Breast epithelium (tissue), 4 donors: ENCODE measurements around the gene KRT86. TPM values are rescaled to one million over a fixed set of nuclear protein-coding genes. Genes with fewer than 3 reads are reported as not detected.

Source experiments
- DNase-seq, 2 donors: peaks; one replicate each; pipeline ENCODE4 v3.0.0-alpha.2; 2019; ENCODE audit warnings: low spot score in 2 of 2
- H3K27ac ChIP-seq, 2 donors: fragments of 200-600 bp; sonication (generic) in 1 of 2; one replicate each; pipeline ENCODE4 v1.5.1; 2016 to 2019; ENCODE audit warnings: mild to moderate bottlenecking in 1 of 2
- H3K27me3 ChIP-seq, 2 donors: fragments of 200-600 bp; sonication (generic) in 1 of 2; one replicate each; pipeline versions ENCODE4 v1.5.1 to v1.6.0; 2017 to 2019; ENCODE audit warnings: control low read depth in 1 of 2, mild to moderate bottlenecking in 1 of 2
- H3K36me3 ChIP-seq: fragments of 200-600 bp; one replicate; pipeline ENCODE4 v1.5.1; 2019
- H3K4me1 ChIP-seq, 2 donors: fragments of 200-600 bp; sonication (generic); one replicate each; pipeline ENCODE4 v1.5.1; 2016 to 2019; ENCODE audit warnings: control low read depth in 1 of 2
- H3K4me3 ChIP-seq, 3 donors: fragments of 200-600 bp; sonication (generic); 1 replicate in 2 of 3; 2 replicates in 1 of 3; pipeline ENCODE4 v1.5.1; 2016 to 2019; ENCODE audit warnings: mild to moderate bottlenecking in 3 of 3, moderate library complexity in 2 of 3
- H3K9me3 ChIP-seq, 2 donors: fragments of 200-600 bp; sonication (generic) in 1 of 2; one replicate each; pipeline ENCODE4 v1.5.1; 2016 to 2019; ENCODE audit warnings: control low read depth in 1 of 2
- POLR2A ChIP-seq: fragments of 450-650 bp; IDR thresholded peaks from one replicate; pipeline ENCODE4 v1.6.1; 2016; ENCODE audit warnings: antibody characterized with exemption, mild to moderate bottlenecking, moderate library complexity
- POLR2AphosphoS5 ChIP-seq, 3 donors: sonication (generic); formaldehyde crosslinking; IDR thresholded peaks; one replicate each; pipeline ENCODE4 v1.6.1; 2017; ENCODE audit warnings: antibody characterized with exemption in 3 of 3
- intact Hi-C: fragments of 100-400 bp; cut with DNase I; formaldehyde crosslinking; loops from one replicate; pipeline ENCODE4 v1.15.1; 2023; ENCODE audit warnings: low total_unique reads
- total RNA-seq, 3 donors: library from RNA; depleted of rRNA; stranded (reverse); fragments of >200 nt; gene quantifications; one replicate each; pipeline ENCODE4 v1.1.0, GENCODE V29; 2016
- TF ChIP-seq, protein P1 (sequence below), 3 donors: fragments of 450-650 bp; IDR thresholded peaks; one replicate each; pipeline ENCODE4 v1.5.1; 2016 to 2017; ENCODE audit warnings: antibody characterized with exemption in 3 of 3, mild to moderate bottlenecking in 3 of 3, moderate library complexity in 3 of 3

KRT86 gene
- total RNA-seq = 1 to 10 TPM in 1 of 3 donors, under 1 TPM in 1, not detected in 1; 0.66 to 2.2 TPM

DNA sequence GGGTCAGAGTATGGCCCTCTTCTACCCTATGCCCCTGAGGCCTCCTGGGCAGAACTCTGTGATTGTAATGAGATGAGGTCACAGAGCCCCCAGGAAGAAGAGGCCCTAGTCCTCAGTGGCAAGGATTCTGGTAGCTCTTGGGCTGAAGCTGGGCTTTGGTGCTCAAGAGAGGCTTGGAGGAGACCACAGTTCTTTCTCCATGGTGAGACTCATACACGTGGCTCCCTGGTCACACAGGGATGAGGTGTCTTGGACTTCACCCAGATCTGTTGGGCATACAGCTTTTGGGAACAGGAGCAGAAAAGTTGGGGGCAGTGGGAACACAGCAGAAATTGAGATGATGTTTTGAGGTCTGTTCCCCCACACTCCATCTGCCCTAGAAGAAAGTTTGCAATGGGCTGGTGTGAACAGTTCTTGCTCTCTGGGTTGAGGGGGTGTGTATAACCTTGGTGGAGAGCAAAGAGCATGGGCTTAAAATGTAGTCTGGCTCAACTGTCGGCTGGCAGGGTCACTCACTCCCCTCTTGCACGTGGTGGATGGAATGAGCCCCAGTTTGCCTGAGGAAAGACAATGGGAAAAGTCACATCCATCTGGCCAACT is at the start of gene KRT86:
Gene KRT86, plus strand, starts transcription at position 125 of the 600 bp plus-strand sequence. CDS start 27,272 bp downstream, outside the sequence.
- Histone ChIP-seq H3K36me3 (no peaks in the 10 kb centered on the region), H3K4me1 (peaks cover 5 to 8% of the 10 kb centered on the region in 2 donors), H3K4me3 (no peak within 1 kb of the TSS), H3K9me3 (no peaks in the 10 kb centered on the region), H3K27ac (no peak within 1 kb of the TSS), H3K27me3 (no peaks in the 10 kb centered on the region)
- intact Hi-C loops = loop anchor here (1.0 kb wide), 1 partner anchor 39 kb away; no protein-coding TSS in a partner anchor
- no peak for DNase-seq
- TF ChIP-seq POLR2A = no peak
- no peak for TF ChIP-seq POLR2AphosphoS5 (IDR thresholded peaks at IDR 0.05)
- TF ChIP-seq, protein P1, sequence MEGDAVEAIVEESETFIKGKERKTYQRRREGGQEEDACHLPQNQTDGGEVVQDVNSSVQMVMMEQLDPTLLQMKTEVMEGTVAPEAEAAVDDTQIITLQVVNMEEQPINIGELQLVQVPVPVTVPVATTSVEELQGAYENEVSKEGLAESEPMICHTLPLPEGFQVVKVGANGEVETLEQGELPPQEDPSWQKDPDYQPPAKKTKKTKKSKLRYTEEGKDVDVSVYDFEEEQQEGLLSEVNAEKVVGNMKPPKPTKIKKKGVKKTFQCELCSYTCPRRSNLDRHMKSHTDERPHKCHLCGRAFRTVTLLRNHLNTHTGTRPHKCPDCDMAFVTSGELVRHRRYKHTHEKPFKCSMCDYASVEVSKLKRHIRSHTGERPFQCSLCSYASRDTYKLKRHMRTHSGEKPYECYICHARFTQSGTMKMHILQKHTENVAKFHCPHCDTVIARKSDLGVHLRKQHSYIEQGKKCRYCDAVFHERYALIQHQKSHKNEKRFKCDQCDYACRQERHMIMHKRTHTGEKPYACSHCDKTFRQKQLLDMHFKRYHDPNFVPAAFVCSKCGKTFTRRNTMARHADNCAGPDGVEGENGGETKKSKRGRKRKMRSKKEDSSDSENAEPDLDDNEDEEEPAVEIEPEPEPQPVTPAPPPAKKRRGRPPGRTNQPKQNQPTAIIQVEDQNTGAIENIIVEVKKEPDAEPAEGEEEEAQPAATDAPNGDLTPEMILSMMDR (IDR thresholded peaks at IDR 0.05) = no peak

DNA sequence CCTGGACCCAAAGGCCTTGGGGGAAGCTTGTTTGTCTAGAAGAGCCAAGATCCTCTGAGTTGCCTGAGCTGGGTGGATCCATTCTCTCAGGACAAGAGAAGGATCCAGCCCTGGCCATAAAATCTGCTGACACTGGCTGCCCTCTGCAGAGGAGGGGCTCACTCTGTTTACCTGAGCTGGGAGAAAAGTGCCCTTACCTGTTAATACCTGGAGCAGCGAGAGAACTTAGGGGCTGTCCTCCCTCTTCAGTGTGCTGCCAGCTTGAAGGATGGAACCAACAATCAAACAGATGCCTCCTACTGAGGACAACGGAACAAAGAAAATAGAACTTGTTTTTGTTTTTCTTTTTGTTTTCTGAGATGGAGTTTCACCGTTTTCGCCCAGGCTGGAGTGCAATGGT is 48.7 kb upstream of the KRT86 start:
- no peak overlapping the region for H3K27ac ChIP-seq
- TF ChIP-seq, protein P1 (IDR thresholded peaks at IDR 0.05) = no peak
- TF ChIP-seq POLR2AphosphoS5 (IDR thresholded peaks at IDR 0.05) = no peak
- TF ChIP-seq POLR2A = no peak
- no peaks in the 10 kb centered on the region for H3K27me3 ChIP-seq
- H3K9me3 ChIP-seq = no peaks in the 10 kb centered on the region
- intact Hi-C loops = no loop called here
- H3K4me1 ChIP-seq = peaks cover 0 to 15% of the 10 kb centered on the region in 2 donors
- H3K36me3 ChIP-seq = no peaks in the 10 kb centered on the region
- H3K4me3 ChIP-seq = no peak overlapping the region
- DNase-seq = no peak

DNA sequence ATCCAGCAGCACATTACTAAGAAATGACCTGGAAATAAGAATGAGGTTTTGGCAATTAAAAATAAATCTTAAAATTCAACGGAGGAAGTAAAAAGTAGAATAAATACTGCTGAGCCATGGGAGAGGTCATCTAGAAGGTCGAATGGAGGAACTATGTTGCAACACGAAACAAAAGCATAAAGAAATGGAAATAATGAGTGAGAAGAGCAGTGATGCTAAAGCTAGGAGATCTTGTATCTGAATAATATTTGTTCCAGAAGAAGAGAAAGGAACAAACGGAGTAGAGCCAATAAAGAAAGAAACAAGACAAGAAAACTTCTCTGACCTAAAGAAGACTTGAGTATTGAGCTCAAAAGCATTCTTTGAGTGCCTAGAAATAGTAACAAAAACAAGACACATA is 48.0 kb upstream of the KRT86 start:
- no peaks in the 10 kb centered on the region for H3K36me3 ChIP-seq
- H3K4me1 ChIP-seq = peaks cover 0 to 21% of the 10 kb centered on the region in 2 donors
- intact Hi-C loops = no loop called here
- no peaks in the 10 kb centered on the region for H3K9me3 ChIP-seq
- H3K4me3 ChIP-seq = no peak overlapping the region
- TF ChIP-seq POLR2A (no peak), POLR2AphosphoS5 (IDR thresholded peaks at IDR 0.05) (no peak)
- TF ChIP-seq, protein P1 (IDR thresholded peaks at IDR 0.05) = no peak
- H3K27me3 ChIP-seq = no peaks in the 10 kb centered on the region
- H3K27ac ChIP-seq = no peak overlapping the region
- no peak for DNase-seq

DNA sequence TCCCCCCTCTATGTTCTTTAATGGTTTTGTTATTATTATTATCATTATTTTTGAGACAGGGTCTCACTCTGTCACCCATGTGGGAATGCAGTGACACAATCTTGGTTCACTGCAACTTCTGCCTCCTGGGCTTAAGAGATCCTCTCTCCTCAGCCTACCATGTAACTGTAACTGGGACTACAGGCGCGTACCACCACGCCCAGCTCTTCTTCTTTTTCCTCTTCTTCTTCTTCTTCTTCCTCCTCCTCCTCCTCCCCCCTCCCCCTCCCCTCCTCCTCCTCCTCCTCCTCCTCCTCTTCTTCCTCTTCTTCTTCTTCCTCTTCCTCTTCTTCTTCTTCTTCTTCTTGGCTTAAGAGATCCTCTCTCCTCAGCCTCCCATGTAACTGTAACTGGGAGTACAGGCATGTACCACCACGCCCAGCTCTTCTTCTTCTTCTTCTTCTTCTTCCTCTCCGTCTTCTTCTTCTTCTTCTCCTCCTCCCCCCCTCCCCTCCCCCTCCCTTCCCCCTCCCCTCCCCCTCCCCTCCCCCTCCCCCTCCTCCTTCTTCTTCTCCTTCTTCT is 46.8 kb upstream of the KRT86 start:
- no peaks in the 10 kb centered on the region for H3K27me3 ChIP-seq
- no peak overlapping the region for H3K4me3 ChIP-seq
- peak overlapping the region in 1 of 2 donors; percentile 13 for H3K27ac ChIP-seq
- no peak for DNase-seq
- TF ChIP-seq POLR2AphosphoS5 (IDR thresholded peaks at IDR 0.05) = no peak
- no peak for TF ChIP-seq POLR2A
- TF ChIP-seq, protein P1 (IDR thresholded peaks at IDR 0.05) = no peak
- intact Hi-C loops = no loop called here
- H3K4me1 ChIP-seq = peaks cover 1 to 16% of the 10 kb centered on the region in 2 donors
- no peaks in the 10 kb centered on the region for H3K36me3 ChIP-seq
- no peaks in the 10 kb centered on the region for H3K9me3 ChIP-seq

DNA sequence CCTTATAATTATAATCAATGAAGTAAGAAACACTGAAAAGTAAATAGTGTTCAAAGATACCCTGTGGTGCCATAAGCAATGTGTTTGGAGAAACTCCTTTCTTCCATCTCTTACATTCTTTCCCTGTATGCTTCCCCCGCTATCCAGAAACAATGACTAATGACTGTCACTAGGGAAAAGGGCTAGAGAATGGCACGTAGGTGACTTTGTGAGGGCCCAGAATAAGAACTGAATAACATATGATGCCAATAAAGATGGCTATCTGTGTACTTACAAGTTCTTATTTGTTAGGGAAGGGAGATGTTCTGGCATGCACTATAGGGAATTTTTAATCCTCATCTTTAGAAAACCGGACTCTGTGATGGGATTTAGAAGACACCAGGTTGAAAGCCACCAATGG is 46.1 kb upstream of the KRT86 start:
- Histone ChIP-seq H3K36me3 (no peaks in the 10 kb centered on the region), H3K9me3 (no peaks in the 10 kb centered on the region), H3K27ac (peak overlapping the region; percentile 61 to 98), H3K4me1 (peaks cover 5 to 16% of the 10 kb centered on the region in 2 donors), H3K4me3 (no peak overlapping the region), H3K27me3 (peaks cover 0 to 2% of the 10 kb centered on the region in 2 donors)
- intact Hi-C loops = no loop called here
- no peak for DNase-seq
- TF ChIP-seq POLR2AphosphoS5 (IDR thresholded peaks at IDR 0.05) (no peak), POLR2A (no peak)
- TF ChIP-seq, protein P1 (IDR thresholded peaks at IDR 0.05) = no peak
